CD14-positive monocyte (primary cell): ENCODE measurements around the gene HOXC9. TPM values are rescaled to one million over a fixed set of nuclear protein-coding genes. Genes with fewer than 3 reads are reported as not detected.

Experiments
- DNase-seq, 3 donors: peaks; one replicate each; pipeline ENCODE4 v3.0.0-alpha.2; 2011 to 2022
- H2AFZ ChIP-seq: 2 replicates; pipeline ENCODE4 v1.6.0; 2012; ENCODE audit warnings: mild to moderate bottlenecking, low read depth, low read length, inconsistent platforms; ENCODE audit not compliant: insufficient read depth, poor library complexity, severe bottlenecking
- H3K27ac ChIP-seq, 2 donors: 1 replicate in 1 of 2; 2 replicates in 1 of 2; pipeline ENCODE4 v1.5.1; 2012 to 2013; ENCODE audit warnings: low read length in 2 of 2, control low read depth in 1 of 2, inconsistent platforms in 1 of 2, low read depth in 1 of 2, mild to moderate bottlenecking in 1 of 2
- H3K27me3 ChIP-seq, 2 donors: one replicate each; pipeline versions ENCODE4 v1.6.0 to v1.6.1; 2011 to 2013; ENCODE audit warnings: low read length in 2 of 2; ENCODE audit not compliant: control insufficient read depth in 2 of 2, insufficient read depth in 2 of 2
- H3K36me3 ChIP-seq, 2 donors: replicated peaks in 1 of 2; 1 replicate in 1 of 2; 2 replicates in 1 of 2; pipeline versions ENCODE4 v1.5.1 to v1.6.1; 2012 to 2013; ENCODE audit warnings: low read length in 2 of 2, control low read depth in 1 of 2, inconsistent platforms in 1 of 2, mild to moderate bottlenecking in 1 of 2; ENCODE audit not compliant: insufficient read depth in 2 of 2, control insufficient read depth in 1 of 2
- H3K4me1 ChIP-seq, 2 donors: 1 replicate in 1 of 2; 2 replicates in 1 of 2; pipeline versions ENCODE4 v1.5.1 to v1.6.1; 2012 to 2013; ENCODE audit warnings: low read length in 2 of 2, control low read depth in 1 of 2, inconsistent platforms in 1 of 2, mild to moderate bottlenecking in 1 of 2, moderate library complexity in 1 of 2; ENCODE audit not compliant: insufficient read depth in 2 of 2, control insufficient read depth in 1 of 2
- H3K4me2 ChIP-seq: replicated peaks from 2 replicates; pipeline ENCODE3; 2012; ENCODE audit warnings: low read length, moderate library complexity, mild to moderate bottlenecking; ENCODE audit not compliant: poor library complexity, severe bottlenecking; ENCODE audit errors: extremely low read depth
- H3K4me3 ChIP-seq, 3 experiments: fragments of 200-600 bp in 1 of 3; sonication (generic) in 1 of 3; replicated peaks in 1 of 3; 1 replicate in 2 of 3; 2 replicates in 1 of 3; pipeline ENCODE4 v1.5.1; 2011 to 2013; ENCODE audit warnings: low read length in 3 of 3, mild to moderate bottlenecking in 3 of 3, control low read depth in 2 of 3, low read depth in 2 of 3, inconsistent platforms in 1 of 3, moderate library complexity in 1 of 3
- H3K79me2 ChIP-seq: 2 replicates; pipeline ENCODE4 v1.6.0; 2012; ENCODE audit warnings: mild to moderate bottlenecking, control low read depth, inconsistent platforms, low read length, moderate library complexity; ENCODE audit not compliant: insufficient read depth
- H3K9ac ChIP-seq: 2 replicates; pipeline ENCODE4 v1.6.0; 2017; ENCODE audit warnings: low read length, mild to moderate bottlenecking; ENCODE audit not compliant: insufficient read depth, poor library complexity, severe bottlenecking
- H3K9me3 ChIP-seq, 2 donors: replicated peaks in 1 of 2; 1 replicate in 1 of 2; 2 replicates in 1 of 2; pipeline versions ENCODE4 v1.5.1 to v1.6.1; 2012 to 2013; ENCODE audit warnings: low read length in 2 of 2, control low read depth in 1 of 2; ENCODE audit not compliant: control insufficient read depth in 1 of 2, insufficient read depth in 1 of 2
- H4K20me1 ChIP-seq: 2 replicates; pipeline ENCODE4 v1.6.0; 2012; ENCODE audit warnings: mild to moderate bottlenecking, low read length, control low read depth, moderate library complexity; ENCODE audit not compliant: insufficient read depth
- H3K27ac Mint-ChIP-seq, 7 donors: one replicate each; pipeline ENCODE4 v1.8.0; 2020; ENCODE audit warnings: mild to moderate bottlenecking in 7 of 7, mixed read lengths in 7 of 7, moderate library complexity in 6 of 7, inconsistent platforms in 2 of 7
- H3K27me3 Mint-ChIP-seq, 3 donors: one replicate each; pipeline ENCODE4 v1.8.0; 2021 to 2022; ENCODE audit warnings: low read depth in 3 of 3, mild to moderate bottlenecking in 3 of 3, mixed read lengths in 3 of 3, moderate library complexity in 3 of 3, inconsistent platforms in 1 of 3
- H3K36me3 Mint-ChIP-seq, 2 donors: one replicate each; pipeline ENCODE4 v1.8.0; 2020; ENCODE audit warnings: mixed read lengths in 2 of 2, inconsistent platforms in 1 of 2, mild to moderate bottlenecking in 1 of 2
- H3K4me1 Mint-ChIP-seq: one replicate; pipeline ENCODE4 v1.8.0; 2020; ENCODE audit warnings: mild to moderate bottlenecking, mixed read lengths
- H3K4me3 Mint-ChIP-seq, 2 donors: one replicate each; pipeline ENCODE4 v1.8.0; 2020; ENCODE audit warnings: mild to moderate bottlenecking in 2 of 2, mixed read lengths in 2 of 2, moderate library complexity in 1 of 2
- H3K9me3 Mint-ChIP-seq, 7 donors: one replicate each; pipeline ENCODE4 v1.8.0; 2020 to 2022; ENCODE audit warnings: mixed read lengths in 7 of 7, mild to moderate bottlenecking in 6 of 7, moderate library complexity in 6 of 7, inconsistent platforms in 2 of 7
- CTCF ChIP-seq: fragments of 200-600 bp; IDR thresholded peaks from one replicate; pipeline ENCODE4 v1.8.0; 2022; ENCODE audit warnings: antibody characterized with exemption, mild to moderate bottlenecking
- WGBS: methylation state at CpG from one replicate; pipeline ENCODE4 v1.1.5; 2013; ENCODE audit warnings: missing lambda C conversion rate; ENCODE audit not compliant: insufficient coverage; 5-methylcytosine and 5-hydroxymethylcytosine counted together
- intact Hi-C, 2 donors: fragments of 100-400 bp; cut with micrococcal nuclease; formaldehyde crosslinking; loops; one replicate each; pipeline versions ENCODE4 v1.15.0 to v1.15.1; 2023
- polyA plus RNA-seq, 3 donors: library from polyadenylated mRNA; depleted of rRNA in 1 of 3; unstranded in 2 of 3; stranded (reverse) in 1 of 3; fragments of 300-500 nt in 2 of 3; fragments of >200 nt in 1 of 3; fragmentation: Illumina TruSeq in 2 of 3; gene quantifications; 1 replicate in 2 of 3; 2 replicates in 1 of 3; pipeline ENCODE4 v1.2.3, GENCODE V29; 2012 to 2021

HOXC9 gene
- polyA plus RNA-seq, 3 donors: not detected

- Mint-ChIP-seq H3K27ac (no peak overlapping the region), H3K4me1 (peaks cover 27% of the 10 kb centered on the region), H3K9me3 (peaks cover 6 to 69% (median 52%) of the 10 kb centered on the region in 7 donors), H3K4me3 (peak overlapping the region in 1 of 2 donors; percentile 80), H3K27me3 (peaks cover 96 to 100% (median 99%) of the 10 kb centered on the region in 3 donors), H3K36me3 (peaks cover 13 to 22% of the 10 kb centered on the region in 2 donors)
- no peaks in the 10 kb centered on the region for H3K79me2 ChIP-seq
- WGBS: no CpG with 5 or more reads among the region's 9 CpGs
- no peak for DNase-seq
- H3K36me3 ChIP-seq: no peaks in the 10 kb centered on the region
- H2AFZ ChIP-seq: no peak overlapping the region
- intact Hi-C loops: loop anchor here in 1 of 2 donors (10.0 kb wide), 1 partner anchor 58 kb away; the partner anchor contains the start of gene HOXC5
- no peak overlapping the region for H3K4me3 ChIP-seq
- no peaks in the 10 kb centered on the region for H4K20me1 ChIP-seq
- peaks cover 97 to 100% of the 10 kb centered on the region in 2 donors for H3K27me3 ChIP-seq
- no peak overlapping the region for H3K9ac ChIP-seq
- no peak overlapping the region for H3K4me2 ChIP-seq
- TF ChIP-seq CTCF: no peak
- H3K9me3 ChIP-seq: peaks cover 31 to 86% of the 10 kb centered on the region in 2 donors
- H3K4me1 ChIP-seq: peaks cover 10 to 23% of the 10 kb centered on the region in 2 donors
- no peak overlapping the region for H3K27ac ChIP-seq
These were observed 23.0 kb upstream of the HOXC9 start for GRCh38 chr12:53976823-53977595.

- TF ChIP-seq CTCF: no peak
- no peak for DNase-seq
These were observed 22.1 kb upstream of the HOXC9 start for GRCh38 chr12:53977596-53978445.

More at GRCh38 chr12:53977596-53978445, 22.1 kb upstream of the HOXC9 start:
- no peaks in the 10 kb centered on the region for H3K36me3 ChIP-seq
- H3K27ac ChIP-seq: no peak overlapping the region
- peaks cover 97 to 100% of the 10 kb centered on the region in 2 donors for H3K27me3 ChIP-seq
- H4K20me1 ChIP-seq: no peaks in the 10 kb centered on the region
- intact Hi-C loops: loop anchor here in 1 of 2 donors (10.0 kb wide), 1 partner anchor 57 kb away; the partner anchor contains the start of gene HOXC5
- H3K9me3 Mint-ChIP-seq: peaks cover 8 to 69% (median 53%) of the 10 kb centered on the region in 7 donors
- H3K27ac Mint-ChIP-seq: no peak overlapping the region
- no peak overlapping the region for H3K4me3 ChIP-seq
- no peak overlapping the region for H2AFZ ChIP-seq
- H3K4me1 Mint-ChIP-seq: peaks cover 27% of the 10 kb centered on the region
- no peak overlapping the region for H3K4me2 ChIP-seq
- peak overlapping the region in 1 of 2 donors; percentile 80 for H3K4me3 Mint-ChIP-seq
- 0% methylated on average over 4 of the region's 11 CpGs for WGBS
- no peak overlapping the region for H3K9ac ChIP-seq
- H3K9me3 ChIP-seq: peaks cover 39 to 86% of the 10 kb centered on the region in 2 donors
- H3K36me3 Mint-ChIP-seq: peaks cover 12 to 19% of the 10 kb centered on the region in 2 donors
- H3K79me2 ChIP-seq: no peaks in the 10 kb centered on the region
- peaks cover 10 to 24% of the 10 kb centered on the region in 2 donors for H3K4me1 ChIP-seq
- H3K27me3 Mint-ChIP-seq: peaks cover 96 to 100% (median 99%) of the 10 kb centered on the region in 3 donors
